Activated T-cell treated with anti-CD3 and anti-CD28 coated beads for 4 hours (primary cell): Measurements from ENCODE around the gene PAX6.
"Not testable (repeated sequence)": the region's sequence is repeated elsewhere in the genome, so short reads cannot be mapped to it uniquely, and the experiment has no call there.

Experiments
- DNase-seq: peaks from one replicate; pipeline ENCODE4 v3.0.0-alpha.2; 2020

Gene PAX6

DNA sequence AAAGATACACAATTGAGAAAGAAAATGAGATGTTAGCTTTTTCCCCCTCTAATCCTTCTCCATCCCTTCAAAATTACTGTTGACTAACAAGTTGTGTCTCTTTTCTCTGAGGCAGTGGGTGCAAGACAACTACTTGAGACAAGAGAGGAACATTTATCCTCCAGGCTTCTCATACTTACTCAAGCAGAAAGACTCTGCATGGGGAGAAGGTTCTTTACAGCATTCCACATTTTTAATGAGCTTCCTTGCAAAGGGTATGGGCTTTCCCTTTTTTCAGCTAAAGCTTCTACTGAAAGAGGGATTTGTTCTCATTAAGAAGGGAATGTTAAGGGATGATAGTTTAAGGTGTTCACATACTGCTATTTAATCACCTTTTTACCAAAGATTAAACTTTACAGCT, 47.8 kb downstream of the PAX6 start:
- no peak for DNase-seq

DNA sequence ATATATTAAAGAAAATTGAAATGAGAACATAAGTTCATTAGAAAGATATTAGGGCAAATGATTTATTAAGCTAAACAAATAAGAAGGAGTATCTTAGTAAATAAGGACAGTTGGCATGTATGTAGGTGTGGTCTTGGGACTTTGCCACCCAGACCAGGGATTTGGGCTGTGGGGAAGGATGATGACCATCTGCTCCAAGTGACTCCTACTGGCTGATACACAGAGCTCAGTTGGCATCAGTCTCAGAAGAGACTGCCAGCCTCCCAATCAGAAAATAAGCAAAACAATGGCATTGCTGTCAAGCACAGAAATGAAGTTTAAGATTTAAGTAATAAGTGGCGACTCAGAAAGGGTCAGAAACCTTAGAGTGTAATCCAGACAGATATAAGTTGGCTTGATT, 49.5 kb downstream of the PAX6 start:
- no peak for DNase-seq

DNA sequence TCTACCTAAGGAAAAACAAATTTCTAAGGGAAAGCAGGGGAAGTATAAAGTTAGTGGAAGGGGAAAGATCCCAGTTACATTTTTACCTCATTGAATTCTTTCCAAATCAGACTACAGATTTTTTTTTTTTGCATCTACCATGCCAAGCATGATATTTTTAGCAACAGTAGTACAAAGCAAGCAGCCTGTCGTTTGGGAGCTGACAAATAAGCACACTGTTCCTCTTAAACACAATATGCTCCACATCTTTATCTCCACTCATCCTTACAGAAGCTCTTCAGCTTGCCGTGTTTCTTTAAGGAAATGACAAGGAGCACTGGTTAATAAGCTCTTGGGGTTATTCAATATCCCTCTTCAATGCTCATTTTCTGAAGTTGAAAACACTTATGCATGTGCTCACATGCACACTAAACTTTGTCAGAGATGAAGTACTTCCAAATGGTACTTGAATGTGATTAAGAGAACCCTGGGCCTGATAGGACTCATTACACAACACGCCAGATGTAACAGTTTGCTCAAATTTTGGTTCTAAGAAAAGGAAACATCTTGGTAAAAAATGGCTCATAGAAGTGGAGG, 53.8 kb downstream of the PAX6 start:
- no peak for DNase-seq

DNA sequence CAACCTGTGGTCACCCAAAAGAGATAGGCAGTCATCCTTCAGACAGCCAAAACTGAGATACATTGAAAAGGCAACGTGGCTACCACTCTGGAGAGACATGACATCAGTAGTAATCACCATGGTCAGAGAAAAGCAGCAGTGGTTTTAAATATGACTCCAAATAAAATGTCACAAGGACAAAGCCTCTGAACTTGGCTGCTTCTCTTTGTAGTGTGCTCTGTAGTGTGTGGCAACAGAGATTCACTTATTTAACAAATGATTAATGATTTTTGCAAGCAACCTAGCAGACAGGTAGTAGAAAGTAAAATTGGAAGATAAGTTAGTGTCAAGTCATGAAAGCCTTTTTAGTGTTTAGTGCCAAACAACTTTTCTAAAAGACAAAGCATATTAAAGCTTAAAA, 63.5 kb downstream of the PAX6 start:
- no peak for DNase-seq

DNA sequence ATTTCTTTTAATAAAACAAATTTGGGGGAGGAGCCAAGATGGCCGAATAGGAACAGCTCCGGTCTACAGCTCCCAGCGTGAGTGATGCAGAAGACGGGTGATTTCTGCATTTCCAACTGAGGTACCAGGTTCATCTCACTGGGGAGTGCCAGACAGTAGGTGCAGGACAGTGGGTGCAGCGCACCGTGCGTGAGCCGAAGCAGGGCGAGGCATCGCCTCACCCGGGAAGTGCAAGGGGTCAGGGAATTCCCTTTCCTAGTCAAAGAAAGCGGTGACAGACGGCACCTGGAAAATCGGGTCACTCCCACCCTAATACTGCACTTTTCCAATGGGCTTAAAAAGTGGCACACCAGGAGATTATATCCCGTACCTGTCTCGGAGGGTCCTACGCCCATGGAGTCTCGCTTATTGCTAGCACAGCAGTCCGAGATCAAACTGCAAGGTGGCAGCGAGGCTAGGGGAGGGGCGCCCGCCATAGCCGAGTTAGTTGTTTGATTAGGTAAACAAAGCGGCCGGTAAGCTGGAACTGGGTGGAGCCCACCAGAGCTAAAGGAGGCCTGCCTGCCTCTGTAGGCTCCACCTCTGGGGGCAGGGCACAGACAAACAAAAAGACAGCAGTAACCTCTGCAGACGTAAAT, 70.3 kb downstream of the PAX6 start:
- not testable (repeated sequence) for DNase-seq

DNA sequence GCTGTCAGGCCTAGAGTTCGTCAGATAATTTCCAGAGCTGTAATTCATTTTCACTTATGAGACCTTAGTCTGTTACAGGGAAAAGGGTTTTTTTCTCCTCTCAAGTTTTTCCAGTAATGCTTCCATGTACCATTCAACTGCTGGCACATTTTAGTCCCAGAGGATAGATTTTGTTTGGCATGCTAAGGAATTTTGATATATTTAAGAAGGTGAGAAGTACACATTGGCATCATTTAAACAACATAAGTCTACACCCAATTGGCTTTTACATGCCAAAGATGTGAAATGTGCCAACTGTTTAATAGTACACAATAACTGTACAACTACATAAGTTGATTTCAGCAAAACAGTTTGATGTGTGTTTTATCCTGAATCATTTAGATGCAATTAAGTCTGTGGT, 71.0 kb downstream of the PAX6 start:
- no peak for DNase-seq
